Stimulated activated naive CD8-positive, alpha-beta T cell treated with anti-CD3 and anti-CD28 coated beads, Interleukin-15, Interleukin-2, amounts not matched to agents 100 ng/mL and 50 ng/mL, for 24 hours (primary cell): ENCODE measurements around the gene HMGCS2.

Experiments used
- H3K27ac Mint-ChIP-seq: one replicate; pipeline ENCODE4 v1.8.0; 2021; ENCODE audit warnings: mild to moderate bottlenecking, mixed read lengths
- H3K27me3 Mint-ChIP-seq: one replicate; pipeline ENCODE4 v1.8.0; 2021; ENCODE audit warnings: mixed read lengths
- H3K36me3 Mint-ChIP-seq: one replicate; pipeline ENCODE4 v1.8.0; 2021; ENCODE audit warnings: low read depth, mixed read lengths
- H3K4me1 Mint-ChIP-seq: one replicate; pipeline ENCODE4 v1.8.0; 2021; ENCODE audit warnings: low read depth, mixed read lengths
- H3K4me3 Mint-ChIP-seq: one replicate; pipeline ENCODE4 v1.8.0; 2021; ENCODE audit warnings: mild to moderate bottlenecking, mixed read lengths
- H3K9me3 Mint-ChIP-seq: one replicate; pipeline ENCODE4 v1.8.0; 2021; ENCODE audit warnings: mixed read lengths

The HMGCS2 gene

GRCh38 chr1:119768778-119769177, at the start of gene HMGCS2:
Gene HMGCS2, minus strand, starts transcription at chr1:119768905. Its CDS starts 61 bp downstream, at chr1:119768844.
- Mint-ChIP-seq H3K27me3 (peaks cover 23% of the 10 kb centered on the region), H3K36me3 (no peaks in the 10 kb centered on the region), H3K4me3 (no peak within 1 kb of the TSS), H3K9me3 (no peaks in the 10 kb centered on the region), H3K4me1 (no peaks in the 10 kb centered on the region), H3K27ac (no peak within 1 kb of the TSS)

- H3K9me3 Mint-ChIP-seq: no peaks in the 10 kb centered on the region
- H3K4me3 Mint-ChIP-seq: no peak overlapping the region
- H3K4me1 Mint-ChIP-seq: peaks cover 3% of the 10 kb centered on the region
- H3K36me3 Mint-ChIP-seq: no peaks in the 10 kb centered on the region
- no peak overlapping the region for H3K27ac Mint-ChIP-seq
- H3K27me3 Mint-ChIP-seq: peaks cover 9% of the 10 kb centered on the region
Measured at GRCh38 chr1:119818181-119818580, 49.5 kb upstream of the HMGCS2 start.

GRCh38 chr1:119816407-119816806, 47.7 kb upstream of the HMGCS2 start:
- peaks cover 3% of the 10 kb centered on the region for H3K4me1 Mint-ChIP-seq
- H3K27me3 Mint-ChIP-seq: peaks cover 5% of the 10 kb centered on the region
- H3K9me3 Mint-ChIP-seq: no peaks in the 10 kb centered on the region
- no peak overlapping the region for H3K4me3 Mint-ChIP-seq
- no peak overlapping the region for H3K27ac Mint-ChIP-seq
- no peaks in the 10 kb centered on the region for H3K36me3 Mint-ChIP-seq

- no peak overlapping the region for H3K27ac Mint-ChIP-seq
- no peak overlapping the region for H3K4me3 Mint-ChIP-seq
- no peaks in the 10 kb centered on the region for H3K36me3 Mint-ChIP-seq
- H3K27me3 Mint-ChIP-seq: peaks cover 4% of the 10 kb centered on the region
- peaks cover 3% of the 10 kb centered on the region for H3K4me1 Mint-ChIP-seq
- no peaks in the 10 kb centered on the region for H3K9me3 Mint-ChIP-seq
Measured at GRCh38 chr1:119815928-119816327, 47.2 kb upstream of the HMGCS2 start.

GRCh38 chr1:119815361-119815760, 46.7 kb upstream of the HMGCS2 start:
- Mint-ChIP-seq H3K27me3 (peaks cover 4% of the 10 kb centered on the region), H3K4me1 (peaks cover 3% of the 10 kb centered on the region), H3K27ac (no peak overlapping the region), H3K4me3 (no peak overlapping the region), H3K9me3 (no peaks in the 10 kb centered on the region), H3K36me3 (no peaks in the 10 kb centered on the region)

- no peak overlapping the region for H3K4me3 Mint-ChIP-seq
- H3K4me1 Mint-ChIP-seq: peaks cover 4% of the 10 kb centered on the region
- H3K27ac Mint-ChIP-seq: no peak overlapping the region
- H3K27me3 Mint-ChIP-seq: peaks cover 6% of the 10 kb centered on the region
- no peaks in the 10 kb centered on the region for H3K36me3 Mint-ChIP-seq
- H3K9me3 Mint-ChIP-seq: no peaks in the 10 kb centered on the region
Measured at GRCh38 chr1:119814288-119814687, 45.6 kb upstream of the HMGCS2 start.

GRCh38 chr1:119811985-119812557, 43.4 kb upstream of the HMGCS2 start:
- no peak overlapping the region for H3K27ac Mint-ChIP-seq
- H3K9me3 Mint-ChIP-seq: no peaks in the 10 kb centered on the region
- peaks cover 16% of the 10 kb centered on the region for H3K27me3 Mint-ChIP-seq
- no peaks in the 10 kb centered on the region for H3K36me3 Mint-ChIP-seq
- H3K4me1 Mint-ChIP-seq: peaks cover 8% of the 10 kb centered on the region
- no peak overlapping the region for H3K4me3 Mint-ChIP-seq

- Mint-ChIP-seq H3K4me3 (no peak within 1 kb of the TSS), H3K9me3 (no peaks in the 10 kb centered on the region), H3K27ac (no peak within 1 kb of the TSS), H3K36me3 (no peaks in the 10 kb centered on the region), H3K27me3 (peaks cover 23% of the 10 kb centered on the region), H3K4me1 (peaks cover 8% of the 10 kb centered on the region)
Measured at GRCh38 chr1:119811387-119811786, 42.7 kb upstream of the HMGCS2 start, which contains the start of gene REG4. Gene REG4, minus strand, starts transcription at chr1:119811460. Its CDS starts 2,691 bp downstream, at chr1:119808769.

GRCh38 chr1:119808972-119809550, 40.4 kb upstream of the HMGCS2 start:
- Mint-ChIP-seq H3K4me1 (peaks cover 5% of the 10 kb centered on the region), H3K27ac (no peak overlapping the region), H3K36me3 (no peaks in the 10 kb centered on the region), H3K27me3 (peaks cover 23% of the 10 kb centered on the region), H3K9me3 (no peaks in the 10 kb centered on the region), H3K4me3 (no peak overlapping the region)

GRCh38 chr1:119808491-119808890, 39.8 kb upstream of the HMGCS2 start:
- Mint-ChIP-seq H3K27me3 (peaks cover 23% of the 10 kb centered on the region), H3K4me1 (peaks cover 5% of the 10 kb centered on the region), H3K9me3 (no peaks in the 10 kb centered on the region), H3K36me3 (no peaks in the 10 kb centered on the region), H3K4me3 (no peak overlapping the region), H3K27ac (no peak overlapping the region)

GRCh38 chr1:119806489-119806888, 37.8 kb upstream of the HMGCS2 start:
- Mint-ChIP-seq H3K27ac (no peak overlapping the region), H3K36me3 (no peaks in the 10 kb centered on the region), H3K9me3 (no peaks in the 10 kb centered on the region), H3K4me1 (peaks cover 5% of the 10 kb centered on the region), H3K27me3 (peaks cover 23% of the 10 kb centered on the region), H3K4me3 (no peak overlapping the region)

GRCh38 chr1:119805746-119806145, 37.0 kb upstream of the HMGCS2 start:
- peaks cover 23% of the 10 kb centered on the region for H3K27me3 Mint-ChIP-seq
- H3K36me3 Mint-ChIP-seq: no peaks in the 10 kb centered on the region
- H3K27ac Mint-ChIP-seq: no peak overlapping the region
- H3K4me3 Mint-ChIP-seq: no peak overlapping the region
- H3K4me1 Mint-ChIP-seq: peaks cover 5% of the 10 kb centered on the region
- H3K9me3 Mint-ChIP-seq: no peaks in the 10 kb centered on the region

GRCh38 chr1:119805247-119805646, 36.5 kb upstream of the HMGCS2 start:
- H3K36me3 Mint-ChIP-seq: no peaks in the 10 kb centered on the region
- no peaks in the 10 kb centered on the region for H3K9me3 Mint-ChIP-seq
- H3K4me3 Mint-ChIP-seq: no peak overlapping the region
- H3K27ac Mint-ChIP-seq: no peak overlapping the region
- H3K4me1 Mint-ChIP-seq: peaks cover 5% of the 10 kb centered on the region
- peaks cover 23% of the 10 kb centered on the region for H3K27me3 Mint-ChIP-seq

GRCh38 chr1:119799599-119800177, 31.0 kb upstream of the HMGCS2 start:
- peak overlapping the region; percentile 83 for H3K27ac Mint-ChIP-seq
- no peaks in the 10 kb centered on the region for H3K9me3 Mint-ChIP-seq
- peak overlapping the region; percentile 77 for H3K4me3 Mint-ChIP-seq
- H3K27me3 Mint-ChIP-seq: no peaks in the 10 kb centered on the region
- peaks cover 25% of the 10 kb centered on the region for H3K4me1 Mint-ChIP-seq
- no peaks in the 10 kb centered on the region for H3K36me3 Mint-ChIP-seq

- H3K4me1 Mint-ChIP-seq: peaks cover 25% of the 10 kb centered on the region
- H3K4me3 Mint-ChIP-seq: peak overlapping the region; percentile 77
- H3K27ac Mint-ChIP-seq: peak overlapping the region; percentile 83
Measured at GRCh38 chr1:119799003-119799402, 30.3 kb upstream of the HMGCS2 start.

More at GRCh38 chr1:119799003-119799402, 30.3 kb upstream of the HMGCS2 start:
- Mint-ChIP-seq H3K9me3 (no peaks in the 10 kb centered on the region), H3K36me3 (no peaks in the 10 kb centered on the region), H3K27me3 (no peaks in the 10 kb centered on the region)
